Small intestine (tissue), 7 donors: Measurements from ENCODE around the gene MRPS10. TPM values are rescaled to one million over a fixed set of nuclear protein-coding genes. Genes with fewer than 3 reads are reported as not detected.
"Not testable (repeated sequence)": the region's sequence is repeated elsewhere in the genome, so short reads cannot be mapped to it uniquely, and the experiment has no call there.

ENCODE experiments used
- DNase-seq, 2 donors: peaks; one replicate each; pipeline versions ENCODE4 v3.0.0 to v3.0.0-alpha.2; 2013
- FAIRE-seq: peaks from 2 replicates; lab custom pipeline; 2012; peaks lifted over from hg19 to GRCh38; lab: Jason Lieb, UNC
- H3K27ac ChIP-seq, 3 donors: one replicate each; pipeline ENCODE4 v1.5.1; 2013; ENCODE audit warnings: low read length in 2 of 3, mild to moderate bottlenecking in 2 of 3, control low read depth in 1 of 3, inconsistent platforms in 1 of 3, low read depth in 1 of 3, moderate library complexity in 1 of 3
- H3K27me3 ChIP-seq, 3 donors: one replicate each; pipeline ENCODE4 v1.6.1; 2013; ENCODE audit warnings: low read length in 3 of 3, inconsistent platforms in 1 of 3; ENCODE audit not compliant: control insufficient read depth in 3 of 3, insufficient read depth in 3 of 3
- H3K36me3 ChIP-seq, 3 donors: one replicate each; pipeline ENCODE4 v1.6.1; 2013; ENCODE audit warnings: low read length in 3 of 3, inconsistent platforms in 1 of 3, low read depth in 1 of 3, mild to moderate bottlenecking in 1 of 3, moderate library complexity in 1 of 3; ENCODE audit not compliant: control insufficient read depth in 3 of 3, insufficient read depth in 2 of 3
- H3K4me1 ChIP-seq, 3 donors: one replicate each; pipeline ENCODE4 v1.6.1; 2013; ENCODE audit warnings: low read length in 2 of 3, inconsistent platforms in 1 of 3, low read depth in 1 of 3, mild to moderate bottlenecking in 1 of 3, moderate library complexity in 1 of 3; ENCODE audit not compliant: control insufficient read depth in 3 of 3, insufficient read depth in 2 of 3
- H3K4me3 ChIP-seq, 3 donors: one replicate each; pipeline ENCODE4 v1.5.1; 2013; ENCODE audit warnings: low read length in 3 of 3, control low read depth in 1 of 3, inconsistent platforms in 1 of 3, low read depth in 1 of 3, mild to moderate bottlenecking in 1 of 3, moderate library complexity in 1 of 3
- H3K9me3 ChIP-seq, 2 donors: one replicate each; pipeline ENCODE4 v1.6.1; 2013; ENCODE audit warnings: low read depth in 1 of 2, low read length in 1 of 2; ENCODE audit not compliant: control insufficient read depth in 2 of 2, insufficient read depth in 1 of 2
- WGBS, 3 donors: extraction: QIAGEN DNeasy Blood & Tissue Kit; methylation state at CpG; one replicate each; pipeline ENCODE4 v1.1.7; 2013; 5-methylcytosine and 5-hydroxymethylcytosine counted together
- polyA plus RNA-seq, 4 donors: library from polyadenylated mRNA; stranded (reverse) in 3 of 4; unstranded in 1 of 4; fragments of 200-250 nt in 3 of 4; fragments of 120-200 nt in 1 of 4; gene quantifications; one replicate each; pipeline versions ENCODE4 v1.2.1 to v1.2.3, GENCODE V29; 2013
- donor health status: healthy with polysubstance abuse.
- donor health status: control.
- donor health status: control.
- donor health status: Bipolar disorder and iron deficiency.
- donor health status: healthy.

The MRPS10 gene
- polyA plus RNA-seq, 4 donors: 20.0 to 33.0 (median 25.6) TPM

- FAIRE-seq: not testable (repeated sequence)
Observed at GRCh38 chr6:42202131-42202915, 15.3 kb downstream of the MRPS10 start.

GRCh38 chr6:42201382-42201781, 16.3 kb downstream of the MRPS10 start:
- Histone ChIP-seq H3K27me3 (no peaks in the 10 kb centered on the region), H3K9me3 (peaks cover 0 to 6% of the 10 kb centered on the region in 2 donors), H3K27ac (no peak overlapping the region), H3K4me3 (no peak overlapping the region), H3K4me1 (peaks cover 0 to 28% (median 2%) of the 10 kb centered on the region in 3 donors), H3K36me3 (peaks cover 0 to 16% (median 2%) of the 10 kb centered on the region in 3 donors)
- DNase-seq (peak in 1 of 2 donors; percentile 37), FAIRE-seq (no peak)
- 13 to 42% (median 34%) methylated on average over 3 of the region's 3 CpGs for WGBS, 3 donors

More at GRCh38 chr6:42202131-42202915, 15.3 kb downstream of the MRPS10 start:
- not testable (repeated sequence) for DNase-seq, H3K27me3 ChIP-seq, H3K9me3 ChIP-seq, H3K4me3 ChIP-seq, H3K27ac ChIP-seq
- peaks cover 0 to 28% (median 2%) of the 10 kb centered on the region in 3 donors for H3K4me1 ChIP-seq
- 80 to 86% (median 82%) methylated on average over 13 of the region's 13 CpGs for WGBS, 3 donors
- H3K36me3 ChIP-seq: peaks cover 0 to 17% (median 6%) of the 10 kb centered on the region in 3 donors

GRCh38 chr6:42200035-42200434, 17.6 kb downstream of the MRPS10 start:
- Histone ChIP-seq H3K27ac (no peak overlapping the region), H3K36me3 (peaks cover 0 to 14% (median 0%) of the 10 kb centered on the region in 3 donors), H3K27me3 (no peaks in the 10 kb centered on the region), H3K9me3 (peaks cover 0 to 6% of the 10 kb centered on the region in 2 donors), H3K4me3 (no peak overlapping the region), H3K4me1 (peaks cover 0 to 26% (median 2%) of the 10 kb centered on the region in 3 donors)
- no peak for FAIRE-seq
- WGBS, 3 donors: 41 to 58% (median 49%) methylated on average over 1 of the region's 1 CpG
- DNase-seq: peak in 1 of 2 donors; percentile 24

- Histone ChIP-seq H3K36me3 (peaks cover 0 to 12% (median 0%) of the 10 kb centered on the region in 3 donors), H3K9me3 (peaks cover 0 to 6% of the 10 kb centered on the region in 2 donors), H3K4me3 (no peak overlapping the region), H3K27me3 (no peaks in the 10 kb centered on the region), H3K27ac (no peak overlapping the region), H3K4me1 (peaks cover 0 to 20% (median 2%) of the 10 kb centered on the region in 3 donors)
- DNase-seq: no peak
- no peak for FAIRE-seq
- WGBS, 3 donors: 88 to 94% (median 94%) methylated on average over 5 of the region's 5 CpGs
Observed at GRCh38 chr6:42199106-42199981, 18.3 kb downstream of the MRPS10 start.

- H3K36me3 ChIP-seq: peaks cover 0 to 11% (median 0%) of the 10 kb centered on the region in 3 donors
- DNase-seq: peak in 1 of 2 donors; percentile 24
- no peak overlapping the region for H3K27ac ChIP-seq
- H3K27me3 ChIP-seq: no peaks in the 10 kb centered on the region
- H3K4me1 ChIP-seq: peaks cover 0 to 13% (median 0%) of the 10 kb centered on the region in 3 donors
- H3K4me3 ChIP-seq: no peak overlapping the region
- H3K9me3 ChIP-seq: peaks cover 0 to 6% of the 10 kb centered on the region in 2 donors
- no peak for FAIRE-seq
- 44 to 62% (median 53%) methylated on average over 13 of the region's 13 CpGs for WGBS, 3 donors
Observed at GRCh38 chr6:42197555-42198362, 19.9 kb downstream of the MRPS10 start.

- FAIRE-seq: no peak
- H3K4me1 ChIP-seq: peaks cover 0 to 10% (median 0%) of the 10 kb centered on the region in 3 donors
Observed at GRCh38 chr6:42195415-42195814, 22.2 kb downstream of the MRPS10 start.

GRCh38 chr6:42194056-42194455, 23.6 kb downstream of the MRPS10 start:
- H3K4me3 ChIP-seq: no peak overlapping the region
- peaks cover 0 to 6% (median 0%) of the 10 kb centered on the region in 3 donors for H3K4me1 ChIP-seq
- no peaks in the 10 kb centered on the region for H3K27me3 ChIP-seq
- no peak for DNase-seq
- no peak overlapping the region for H3K27ac ChIP-seq
- WGBS, 3 donors: 89 to 93% (median 91%) methylated on average over 5 of the region's 5 CpGs
- no peaks in the 10 kb centered on the region for H3K9me3 ChIP-seq
- peaks cover 0 to 3% (median 0%) of the 10 kb centered on the region in 3 donors for H3K36me3 ChIP-seq
- FAIRE-seq: no peak

More at GRCh38 chr6:42195415-42195814, 22.2 kb downstream of the MRPS10 start:
- no peak overlapping the region for H3K27ac ChIP-seq
- peaks cover 0 to 6% of the 10 kb centered on the region in 2 donors for H3K9me3 ChIP-seq
- peak in 1 of 2 donors; percentile 32 for DNase-seq
- no peaks in the 10 kb centered on the region for H3K27me3 ChIP-seq
- 63 to 77% (median 63%) methylated on average over 4 of the region's 4 CpGs for WGBS, 3 donors
- H3K36me3 ChIP-seq: peaks cover 0 to 7% (median 0%) of the 10 kb centered on the region in 3 donors
- H3K4me3 ChIP-seq: no peak overlapping the region
